GM12872 (cell line): ENCODE measurements around the gene RNF34.

ENCODE experiments used
- CTCF ChIP-seq: IDR thresholded peaks from 3 replicates; pipeline ENCODE4 v1.5.1; 2011; ENCODE audit warnings: low read depth, mild to moderate bottlenecking, low read length, moderate library complexity; ENCODE audit not compliant: insufficient read depth

RNF34 gene

GRCh38 chr12:121379945-121380344 lies 20.0 kb upstream of the RNF34 start:
- no peak for TF ChIP-seq CTCF

GRCh38 chr12:121383601-121384021 lies 16.3 kb upstream of the RNF34 start:
- TF ChIP-seq CTCF: no peak; the same call in 2 of the 3 replicates

GRCh38 chr12:121388421-121388981 lies 11.4 kb upstream of the RNF34 start:
- TF ChIP-seq CTCF: no peak

- no peak for TF ChIP-seq CTCF
These were observed 9.1 kb upstream of the RNF34 start for GRCh38 chr12:121390856-121391255.

GRCh38 chr12:121391619-121392324 lies 8.1 kb upstream of the RNF34 start:
- no peak for TF ChIP-seq CTCF

- TF ChIP-seq CTCF: no peak
These were observed 7.6 kb upstream of the RNF34 start for GRCh38 chr12:121392325-121392716.

GRCh38 chr12:121397521-121397920 lies 2.4 kb upstream of the RNF34 start:
- TF ChIP-seq CTCF: no peak
